GM12891 (cell line): ENCODE results near the gene CD40LG.

ENCODE experiments used
- PAX5 ChIP-seq: IDR thresholded peaks from 2 replicates; pipeline ENCODE4 v1.6.1; 2011; ENCODE audit warnings: low read length, moderate library complexity, mild to moderate bottlenecking; ENCODE audit not compliant: insufficient read depth, severe bottlenecking
- POLR2A ChIP-seq: IDR thresholded peaks from 2 replicates; pipeline ENCODE4 v1.6.1; 2011; ENCODE audit warnings: low read depth, low read length, control low read depth
- POLR2AphosphoS5 ChIP-seq: IDR thresholded peaks from 2 replicates; pipeline ENCODE4 v1.6.1; 2011; ENCODE audit warnings: low read depth, low read length, control low read depth
- POU2F2 ChIP-seq: IDR thresholded peaks from 2 replicates; pipeline ENCODE4 v1.6.1; 2011; ENCODE audit warnings: low read depth, mild to moderate bottlenecking, control low read depth, low read length, moderate library complexity
- TAF1 ChIP-seq: IDR thresholded peaks from 2 replicates; pipeline ENCODE4 v1.6.1; 2011; ENCODE audit warnings: low read depth, low read length, control low read depth

- TF ChIP-seq POLR2AphosphoS5 (no peak), POLR2A (no peak), TAF1 (no peak), PAX5 (no peak), POU2F2 (no peak)
Observed at GRCh38 chrX:136667446-136668168, 19.6 kb downstream of the CD40LG start.
